Measurements from ENCODE around the gene MCUR1.
"Not testable (repeated sequence)": the region's sequence is repeated elsewhere in the genome, so short reads cannot be mapped to it uniquely, and the experiment has no call there.

The MCUR1 gene

DNA sequence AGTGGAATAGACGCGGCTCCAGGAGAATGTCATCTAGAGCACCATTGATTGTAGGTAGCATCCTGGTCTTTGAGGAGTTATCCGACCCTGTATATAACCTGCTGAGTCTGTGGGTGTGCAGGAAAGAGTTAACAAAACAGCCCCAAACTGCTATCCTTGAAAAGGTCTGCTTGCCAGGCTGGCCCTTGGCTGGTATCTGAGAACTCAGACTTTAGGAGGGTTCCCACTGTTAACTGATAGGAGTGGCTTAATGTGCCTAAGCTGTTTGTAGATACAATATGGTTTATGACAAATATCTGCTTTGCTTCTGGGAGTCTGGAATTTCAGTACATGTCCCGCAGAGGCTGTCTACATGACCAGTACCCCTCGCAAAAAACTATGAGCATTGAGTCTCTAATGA is 27.6 kb upstream of the MCUR1 start:
- Histone ChIP-seq H2AFZ (ENCODE audit: low read depth, low read length) (no peak overlapping the region), H3K4me1 (ENCODE audit: insufficient read depth, low read length) (peaks cover 2% of the 10 kb centered on the region), H3K36me3 (ENCODE audit: insufficient read depth, low read length) (no peaks in the 10 kb centered on the region), H3K27me3 (ENCODE audit: insufficient read depth, low read length) (peaks cover 4% of the 10 kb centered on the region), H3K9me3 (ENCODE audit: low read length) (no peaks in the 10 kb centered on the region), H3K4me3 (ENCODE audit: low read length) (no peak overlapping the region)

- Histone ChIP-seq H3K4me1 (ENCODE audit: insufficient read depth, low read length) (no peaks in the 10 kb centered on the region), H3K27me3 (ENCODE audit: insufficient read depth, low read length) (peaks cover 4% of the 10 kb centered on the region), H3K36me3 (ENCODE audit: insufficient read depth, low read length) (no peaks in the 10 kb centered on the region), H3K4me3 (ENCODE audit: low read length) (no peak overlapping the region), H3K9me3 (ENCODE audit: low read length) (no peaks in the 10 kb centered on the region), H2AFZ (ENCODE audit: low read depth, low read length) (no peak overlapping the region)
Measured at GRCh38 chr6:13838616-13839015, 24.3 kb upstream of the MCUR1 start.

- no peaks in the 10 kb centered on the region for H3K4me1 ChIP-seq (ENCODE audit: insufficient read depth, low read length)
- no peak overlapping the region for H2AFZ ChIP-seq (ENCODE audit: low read depth, low read length)
- no peaks in the 10 kb centered on the region for H3K9me3 ChIP-seq (ENCODE audit: low read length)
- H3K4me3 ChIP-seq (ENCODE audit: low read length) = no peak overlapping the region
- peaks cover 4% of the 10 kb centered on the region for H3K27me3 ChIP-seq (ENCODE audit: insufficient read depth, low read length)
- H3K36me3 ChIP-seq (ENCODE audit: insufficient read depth, low read length) = no peaks in the 10 kb centered on the region
Measured at GRCh38 chr6:13836170-13836569, 21.8 kb upstream of the MCUR1 start.

DNA sequence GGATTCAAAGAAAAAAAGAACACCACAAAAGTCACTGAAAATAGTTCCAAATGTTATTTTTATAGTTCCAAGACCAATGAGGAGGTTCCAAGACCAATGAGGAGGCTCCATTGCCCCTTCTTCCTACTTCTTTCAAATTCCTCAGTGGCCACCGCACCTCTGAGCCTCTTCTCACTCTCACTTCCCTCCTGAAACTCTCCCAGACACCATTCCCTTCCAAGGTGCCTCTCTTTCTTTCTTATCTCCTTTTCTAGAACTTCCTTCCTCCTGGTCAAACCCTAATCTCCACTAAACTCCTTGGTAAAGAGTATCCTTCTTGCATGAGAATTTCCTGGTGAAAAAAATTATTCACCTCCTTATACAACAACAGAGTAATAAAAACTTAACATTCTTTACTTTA is 20.4 kb upstream of the MCUR1 start:
- Histone ChIP-seq H3K9me3 (ENCODE audit: low read length) (no peaks in the 10 kb centered on the region), H3K4me3 (ENCODE audit: low read length) (no peak overlapping the region), H2AFZ (ENCODE audit: low read depth, low read length) (no peak overlapping the region), H3K36me3 (ENCODE audit: insufficient read depth, low read length) (no peaks in the 10 kb centered on the region), H3K4me1 (ENCODE audit: insufficient read depth, low read length) (no peaks in the 10 kb centered on the region), H3K27me3 (ENCODE audit: insufficient read depth, low read length) (peaks cover 4% of the 10 kb centered on the region)

DNA sequence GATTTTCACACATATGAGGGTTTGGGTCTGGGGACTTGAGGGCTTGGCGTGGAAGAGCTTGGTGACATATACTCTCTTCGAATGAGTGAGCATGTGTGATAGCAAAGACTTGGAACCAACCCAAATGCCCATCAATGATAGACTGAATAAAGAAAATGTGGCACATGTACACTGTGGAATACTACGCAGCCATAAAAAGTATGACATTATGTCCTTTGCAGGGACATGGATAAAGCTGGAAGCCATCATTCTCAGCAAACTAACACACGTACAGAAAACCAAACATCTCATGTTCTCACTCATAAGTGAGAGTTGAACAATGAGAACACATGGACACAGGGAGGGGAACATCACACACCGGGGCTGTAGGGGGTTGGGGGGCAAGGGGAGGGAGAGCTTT is 19.7 kb upstream of the MCUR1 start:
- not testable (repeated sequence) for H3K4me3 ChIP-seq (ENCODE audit: low read length); H3K9me3 ChIP-seq (ENCODE audit: low read length); H3K4me1 ChIP-seq (ENCODE audit: insufficient read depth, low read length); H3K27me3 ChIP-seq (ENCODE audit: insufficient read depth, low read length); H2AFZ ChIP-seq (ENCODE audit: low read depth, low read length); H3K36me3 ChIP-seq (ENCODE audit: insufficient read depth, low read length)

DNA sequence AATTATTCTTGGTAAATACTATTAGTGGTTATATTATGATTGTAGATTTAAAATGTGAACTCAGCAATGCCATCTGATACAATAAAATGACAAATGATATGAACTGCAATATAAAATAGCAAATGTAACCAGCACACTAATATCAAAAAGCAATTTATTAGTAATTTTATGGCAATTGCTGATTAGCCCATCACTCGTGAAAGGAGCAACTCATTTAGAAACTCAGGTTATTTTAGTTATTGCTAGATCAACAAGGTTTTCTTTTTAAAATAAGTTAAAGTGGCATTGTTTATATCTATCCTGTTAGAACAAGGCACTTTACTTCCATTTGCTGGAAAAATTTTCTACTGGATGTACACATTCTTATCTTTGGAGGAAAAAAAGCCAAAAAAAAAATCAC is 18.4 kb upstream of the MCUR1 start:
- Histone ChIP-seq H2AFZ (ENCODE audit: low read depth, low read length) (no peak overlapping the region), H3K9me3 (ENCODE audit: low read length) (no peaks in the 10 kb centered on the region), H3K27me3 (ENCODE audit: insufficient read depth, low read length) (no peaks in the 10 kb centered on the region), H3K4me1 (ENCODE audit: insufficient read depth, low read length) (no peaks in the 10 kb centered on the region), H3K36me3 (ENCODE audit: insufficient read depth, low read length) (no peaks in the 10 kb centered on the region), H3K4me3 (ENCODE audit: low read length) (no peak overlapping the region)

DNA sequence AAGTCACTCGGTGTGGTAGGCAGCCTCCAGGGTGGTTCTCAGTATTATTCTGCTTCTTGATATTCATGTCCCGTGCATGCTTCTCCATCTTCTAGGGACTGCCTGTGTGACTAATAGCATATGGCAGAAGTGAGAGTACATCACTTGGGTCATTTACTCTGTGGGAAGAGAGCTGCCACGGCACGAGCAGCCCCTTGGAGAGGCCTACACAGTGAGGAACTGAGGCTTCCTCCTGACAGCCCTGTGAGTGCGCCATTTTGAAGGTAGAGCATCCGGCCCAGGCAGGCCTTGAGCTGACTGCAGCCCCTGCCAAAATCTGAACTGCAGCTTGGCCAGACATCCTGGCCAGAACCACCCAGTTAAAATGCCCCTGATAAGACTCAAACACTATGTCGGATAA is 17.3 kb upstream of the MCUR1 start:
- no peaks in the 10 kb centered on the region for H3K4me1 ChIP-seq (ENCODE audit: insufficient read depth, low read length)
- H3K27me3 ChIP-seq (ENCODE audit: insufficient read depth, low read length) = no peaks in the 10 kb centered on the region
- no peaks in the 10 kb centered on the region for H3K36me3 ChIP-seq (ENCODE audit: insufficient read depth, low read length)
- no peaks in the 10 kb centered on the region for H3K9me3 ChIP-seq (ENCODE audit: low read length)
- no peak overlapping the region for H3K4me3 ChIP-seq (ENCODE audit: low read length)
- no peak overlapping the region for H2AFZ ChIP-seq (ENCODE audit: low read depth, low read length)

GRCh38 chr6:13830803-13831202 is 16.4 kb upstream of the MCUR1 start:
- Histone ChIP-seq H2AFZ (ENCODE audit: low read depth, low read length) (no peak overlapping the region), H3K9me3 (ENCODE audit: low read length) (no peaks in the 10 kb centered on the region), H3K36me3 (ENCODE audit: insufficient read depth, low read length) (no peaks in the 10 kb centered on the region), H3K4me1 (ENCODE audit: insufficient read depth, low read length) (no peaks in the 10 kb centered on the region), H3K27me3 (ENCODE audit: insufficient read depth, low read length) (no peaks in the 10 kb centered on the region), H3K4me3 (ENCODE audit: low read length) (no peak overlapping the region)

- H3K4me1 ChIP-seq (ENCODE audit: insufficient read depth, low read length); H3K27me3 ChIP-seq (ENCODE audit: insufficient read depth, low read length); H2AFZ ChIP-seq (ENCODE audit: low read depth, low read length); H3K4me3 ChIP-seq (ENCODE audit: low read length); H3K9me3 ChIP-seq (ENCODE audit: low read length); H3K36me3 ChIP-seq (ENCODE audit: insufficient read depth, low read length): not testable (repeated sequence)
Measured at GRCh38 chr6:13829419-13829818, 15.1 kb upstream of the MCUR1 start.

DNA sequence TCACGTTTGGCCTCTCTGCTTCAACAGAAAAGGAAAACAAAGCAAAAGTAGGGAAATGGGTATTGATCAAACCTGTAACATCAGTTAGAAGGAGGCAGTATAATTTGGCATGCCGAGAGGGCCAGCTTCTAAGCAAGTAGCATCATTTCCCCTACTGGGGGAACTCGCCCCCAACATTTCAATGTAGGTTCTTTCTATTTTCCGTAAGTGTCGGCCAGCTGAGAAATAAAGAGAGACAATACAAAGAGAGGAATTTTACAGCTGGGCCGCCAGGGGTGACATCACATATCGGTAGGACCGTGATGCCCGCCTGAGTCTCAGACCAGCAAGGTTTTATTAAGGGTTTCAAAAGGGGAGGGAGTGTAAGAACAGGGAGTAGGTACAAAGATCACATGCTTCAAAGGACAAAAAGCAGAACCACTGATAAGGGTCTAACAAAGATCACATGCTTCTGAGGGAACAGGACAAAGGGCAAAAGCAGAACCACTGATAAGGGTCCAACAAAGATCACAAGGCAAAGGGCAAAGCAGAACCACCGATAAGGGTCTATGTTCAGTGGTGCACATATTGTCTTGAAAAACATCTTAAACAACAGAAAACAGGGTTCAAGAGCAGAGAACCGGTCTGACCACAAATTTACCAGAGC is 14.4 kb upstream of the MCUR1 start:
- not testable (repeated sequence) for H3K4me3 ChIP-seq (ENCODE audit: low read length); H2AFZ ChIP-seq (ENCODE audit: low read depth, low read length); H3K27me3 ChIP-seq (ENCODE audit: insufficient read depth, low read length); H3K36me3 ChIP-seq (ENCODE audit: insufficient read depth, low read length); H3K9me3 ChIP-seq (ENCODE audit: low read length); H3K4me1 ChIP-seq (ENCODE audit: insufficient read depth, low read length)

GRCh38 chr6:13827032-13827431 is 12.7 kb upstream of the MCUR1 start:
- H3K4me1 ChIP-seq (ENCODE audit: insufficient read depth, low read length) = no peaks in the 10 kb centered on the region
- H3K4me3 ChIP-seq (ENCODE audit: low read length) = no peak overlapping the region
- no peak overlapping the region for H2AFZ ChIP-seq (ENCODE audit: low read depth, low read length)
- H3K36me3 ChIP-seq (ENCODE audit: insufficient read depth, low read length) = no peaks in the 10 kb centered on the region
- no peaks in the 10 kb centered on the region for H3K9me3 ChIP-seq (ENCODE audit: low read length)
- no peaks in the 10 kb centered on the region for H3K27me3 ChIP-seq (ENCODE audit: insufficient read depth, low read length)

DNA sequence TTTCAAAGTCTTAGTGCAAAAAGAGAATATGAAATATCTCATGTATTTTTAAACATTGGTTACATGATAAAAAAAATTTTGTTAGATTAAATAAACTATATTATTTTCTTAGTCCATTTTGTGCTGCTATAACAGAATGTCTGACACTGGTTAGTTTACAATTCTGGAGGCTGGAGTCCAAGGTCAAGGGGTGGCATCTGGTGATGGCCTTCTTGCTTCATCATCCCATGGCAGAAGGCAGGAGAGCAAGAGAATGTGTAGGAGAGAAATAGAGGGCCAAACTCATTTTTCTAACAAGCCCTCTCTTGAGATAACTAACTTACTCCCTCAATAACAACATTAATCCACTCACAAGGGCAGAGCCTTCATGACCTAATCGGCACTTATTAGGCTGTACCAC is 11.5 kb upstream of the MCUR1 start:
- no peaks in the 10 kb centered on the region for H3K36me3 ChIP-seq (ENCODE audit: insufficient read depth, low read length)
- H3K9me3 ChIP-seq (ENCODE audit: low read length) = no peaks in the 10 kb centered on the region
- no peak overlapping the region for H2AFZ ChIP-seq (ENCODE audit: low read depth, low read length)
- H3K4me3 ChIP-seq (ENCODE audit: low read length) = no peak overlapping the region
- no peaks in the 10 kb centered on the region for H3K27me3 ChIP-seq (ENCODE audit: insufficient read depth, low read length)
- no peaks in the 10 kb centered on the region for H3K4me1 ChIP-seq (ENCODE audit: insufficient read depth, low read length)

DNA sequence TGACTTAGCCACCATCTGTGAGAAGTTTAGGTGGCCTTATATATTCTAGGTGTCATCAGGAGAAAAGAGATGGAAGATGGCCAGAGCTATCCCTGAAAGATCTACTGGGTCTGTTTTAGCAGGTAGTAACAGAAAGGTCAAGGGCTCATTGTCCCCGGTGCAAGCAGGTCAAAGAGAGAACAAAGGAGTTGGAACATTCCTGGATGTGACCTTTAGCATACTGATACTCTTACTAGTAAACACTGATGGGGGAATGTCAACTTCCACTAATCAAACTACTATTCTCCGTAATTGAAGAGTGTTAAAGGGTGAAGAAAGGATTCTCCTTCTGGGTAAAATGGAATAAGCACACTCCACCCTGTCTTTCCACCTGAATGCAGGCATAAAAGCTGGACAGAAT is 4.0 kb upstream of the MCUR1 start:
- H2AFZ ChIP-seq (ENCODE audit: low read depth, low read length) = no peak overlapping the region
- peaks cover 3% of the 10 kb centered on the region for H3K4me1 ChIP-seq (ENCODE audit: insufficient read depth, low read length)
- no peak overlapping the region for H3K4me3 ChIP-seq (ENCODE audit: low read length)
- H3K9me3 ChIP-seq (ENCODE audit: low read length) = no peaks in the 10 kb centered on the region
- H3K36me3 ChIP-seq (ENCODE audit: insufficient read depth, low read length) = no peaks in the 10 kb centered on the region
- no peaks in the 10 kb centered on the region for H3K27me3 ChIP-seq (ENCODE audit: insufficient read depth, low read length)

- H2AFZ ChIP-seq (ENCODE audit: low read depth, low read length) = peak overlapping the region; percentile 71
- no peaks in the 10 kb centered on the region for H3K36me3 ChIP-seq (ENCODE audit: insufficient read depth, low read length)
- H3K4me3 ChIP-seq (ENCODE audit: low read length) = peak overlapping the region; percentile 83
- H3K9me3 ChIP-seq (ENCODE audit: low read length) = no peaks in the 10 kb centered on the region
- H3K27me3 ChIP-seq (ENCODE audit: insufficient read depth, low read length) = no peaks in the 10 kb centered on the region
- peaks cover 16% of the 10 kb centered on the region for H3K4me1 ChIP-seq (ENCODE audit: insufficient read depth, low read length)
Measured at GRCh38 chr6:13814938-13815575, 700 bp upstream of the MCUR1 start.

Data from neuron (in vitro differentiated cells).